HG02943 (cell line): Measurements from ENCODE around the gene TPSAB1.
"Not testable (repeated sequence)": the region's sequence is repeated elsewhere in the genome, so short reads cannot be mapped to it uniquely, and the experiment has no call there.

ENCODE experiments used
- ATAC-seq: cut with Tn5 transposase; IDR thresholded peaks from one replicate; pipeline ENCODE4 v1.9.1; 2021; ENCODE audit warnings: mild to moderate bottlenecking, low read depth, moderate library complexity; ENCODE audit not compliant: unreplicated experiment

Gene TPSAB1

DNA sequence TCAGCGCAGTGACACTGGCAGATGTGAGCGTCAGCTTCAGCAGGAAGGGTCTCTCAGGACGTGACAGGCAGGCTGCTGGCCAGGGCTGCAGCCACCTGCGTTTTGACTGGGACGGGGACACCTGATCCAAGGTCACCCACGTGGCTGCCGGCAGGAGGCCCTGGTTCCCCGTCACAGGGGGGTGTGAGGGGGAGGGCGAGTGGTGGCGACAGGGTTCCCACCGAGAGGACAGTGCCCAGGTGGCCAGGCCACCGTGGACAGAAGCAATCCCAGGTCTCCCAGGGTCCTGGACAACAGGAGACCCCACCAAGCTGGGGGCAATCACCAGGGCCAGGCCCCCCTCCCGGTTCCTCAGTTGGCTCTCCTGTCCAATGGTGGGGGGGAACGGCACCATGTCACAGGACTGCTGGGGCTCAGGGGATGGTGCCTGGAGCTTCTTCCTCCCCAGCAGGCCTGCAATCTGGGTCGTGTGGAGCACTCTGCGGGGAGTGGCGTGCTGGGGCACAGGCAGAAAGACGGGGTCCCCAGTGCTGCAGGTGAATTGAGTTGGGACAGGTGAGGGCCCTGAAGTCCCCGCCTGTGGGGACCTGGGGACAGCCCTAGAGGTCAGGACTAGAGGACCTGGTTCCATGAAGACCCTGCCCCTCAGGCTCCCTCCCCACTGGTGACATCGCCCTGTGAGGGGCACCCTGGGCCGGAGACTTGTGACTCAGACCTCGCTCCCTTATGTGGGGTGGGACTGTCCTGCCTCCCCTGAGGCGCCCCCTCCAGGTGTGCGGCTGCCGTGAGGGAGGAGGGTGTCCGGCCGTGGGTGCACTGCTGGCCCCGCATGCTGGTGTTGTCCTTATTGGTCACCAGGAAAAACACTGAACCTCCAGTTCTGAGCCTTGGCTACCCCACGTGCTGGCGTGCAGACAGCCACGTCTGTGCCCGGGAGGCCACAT lies 3.7 kb downstream of the TPSAB1 start:
- ATAC-seq: not testable (repeated sequence)

DNA sequence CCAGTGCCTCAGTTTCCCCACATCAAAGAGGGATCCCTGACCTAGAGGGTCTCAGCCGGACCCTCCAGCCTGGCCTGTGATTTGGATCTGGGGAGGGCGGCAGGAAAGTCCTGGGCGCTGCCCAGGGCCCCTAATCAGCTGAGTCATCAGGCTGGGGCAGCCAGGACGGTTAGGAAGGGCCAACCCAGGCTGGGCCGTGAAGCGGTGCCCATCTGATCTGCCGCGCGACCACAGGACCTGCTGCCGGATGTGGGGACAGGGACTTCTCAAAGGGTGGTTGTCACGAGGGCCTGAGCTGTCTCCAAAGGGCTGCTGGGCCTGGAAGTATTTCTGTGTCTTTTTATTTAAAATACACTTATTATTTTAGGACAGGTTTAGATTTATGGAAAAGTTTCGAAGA lies 4.4 kb downstream of the TPSAB1 start:
- no peak for ATAC-seq

DNA sequence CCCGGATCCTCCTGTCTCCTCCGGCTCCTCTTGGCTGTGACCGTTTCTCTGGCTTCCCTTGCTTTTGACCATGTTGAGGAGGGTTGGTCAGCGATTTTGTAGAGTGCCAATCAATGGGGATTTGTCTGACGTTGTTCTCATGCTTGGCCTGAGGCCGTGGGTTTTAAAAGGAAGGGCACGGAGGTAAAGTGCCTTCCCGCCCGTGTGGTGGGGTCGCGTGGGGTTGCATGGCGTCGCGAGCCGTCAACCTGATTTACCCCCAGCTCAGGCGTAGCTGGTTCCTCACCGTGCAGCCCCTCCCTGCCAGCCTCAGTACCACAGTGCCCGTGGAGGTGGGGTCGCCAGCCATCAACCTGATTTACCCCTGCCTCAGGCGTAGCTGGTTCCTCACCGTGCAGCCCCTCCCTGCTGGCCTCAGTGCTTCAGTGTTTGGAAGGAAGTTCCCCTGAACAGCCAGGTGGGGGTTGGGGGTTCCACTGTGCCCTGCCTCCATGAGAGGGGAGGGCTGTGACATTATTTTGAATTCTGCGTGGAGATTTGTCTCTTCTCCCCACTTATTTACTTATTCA lies 5.0 kb downstream of the TPSAB1 start:
- no peak for ATAC-seq

DNA sequence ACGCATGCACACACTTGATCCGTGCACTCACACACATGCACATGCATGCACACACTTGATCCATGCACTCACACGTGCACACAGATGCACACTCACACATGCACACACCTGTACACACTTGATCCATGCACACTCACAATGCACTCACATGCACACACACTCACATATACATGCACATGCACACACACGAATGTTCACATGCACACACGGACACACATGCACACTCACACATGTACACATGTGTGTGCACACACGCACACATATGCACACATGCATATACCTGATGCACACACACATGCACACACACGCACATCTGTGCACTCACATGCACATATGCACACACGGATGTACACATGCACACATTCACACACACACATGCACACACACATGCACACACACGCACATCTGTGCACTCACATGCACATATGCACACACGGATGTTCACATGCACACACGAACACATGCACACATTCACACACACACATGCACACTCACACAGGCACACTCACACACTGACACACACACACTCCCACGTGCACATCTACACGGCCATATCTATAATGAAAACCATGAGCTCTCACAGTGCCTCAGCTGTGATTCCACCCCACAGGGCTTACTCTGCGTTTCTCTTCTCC lies 7.5 kb downstream of the TPSAB1 start:
- ATAC-seq: not testable (repeated sequence)

DNA sequence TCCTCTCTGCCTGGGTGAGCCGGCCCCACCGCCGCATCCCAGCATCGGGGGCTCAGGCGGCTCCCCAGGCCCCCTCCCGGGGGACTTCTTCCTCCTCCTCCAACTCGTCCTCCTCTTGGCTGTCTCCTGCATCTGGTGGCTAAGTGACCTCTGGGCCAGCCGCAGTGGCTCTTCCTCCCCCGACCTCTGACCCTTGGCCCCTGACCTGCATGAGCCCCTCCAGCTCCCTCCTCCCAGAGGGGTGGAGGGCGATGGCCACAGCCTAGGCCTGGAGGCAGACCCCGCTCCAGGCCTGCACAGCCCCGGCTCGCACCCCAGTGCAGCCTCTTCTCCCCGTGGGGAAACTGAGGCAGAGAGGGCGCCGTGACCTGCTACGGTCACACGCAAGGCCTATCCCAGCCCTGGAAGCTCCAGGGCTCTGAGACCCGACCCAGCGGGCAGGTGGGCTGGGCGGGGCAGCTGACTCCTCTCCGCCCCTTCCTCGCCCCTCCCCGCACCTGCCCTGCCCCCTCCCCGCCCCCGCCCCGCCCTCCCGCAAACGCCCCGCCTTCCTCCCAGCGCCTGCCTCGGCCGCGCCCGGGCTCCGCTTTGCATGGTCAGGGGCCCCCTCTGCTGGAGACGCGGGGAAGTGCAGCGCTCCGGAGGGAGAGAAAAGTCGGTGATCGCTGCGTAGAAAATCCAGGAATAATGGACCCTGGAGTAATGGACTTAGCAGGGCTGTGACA lies 8.7 kb downstream of the TPSAB1 start:
- not testable (repeated sequence) for ATAC-seq

DNA sequence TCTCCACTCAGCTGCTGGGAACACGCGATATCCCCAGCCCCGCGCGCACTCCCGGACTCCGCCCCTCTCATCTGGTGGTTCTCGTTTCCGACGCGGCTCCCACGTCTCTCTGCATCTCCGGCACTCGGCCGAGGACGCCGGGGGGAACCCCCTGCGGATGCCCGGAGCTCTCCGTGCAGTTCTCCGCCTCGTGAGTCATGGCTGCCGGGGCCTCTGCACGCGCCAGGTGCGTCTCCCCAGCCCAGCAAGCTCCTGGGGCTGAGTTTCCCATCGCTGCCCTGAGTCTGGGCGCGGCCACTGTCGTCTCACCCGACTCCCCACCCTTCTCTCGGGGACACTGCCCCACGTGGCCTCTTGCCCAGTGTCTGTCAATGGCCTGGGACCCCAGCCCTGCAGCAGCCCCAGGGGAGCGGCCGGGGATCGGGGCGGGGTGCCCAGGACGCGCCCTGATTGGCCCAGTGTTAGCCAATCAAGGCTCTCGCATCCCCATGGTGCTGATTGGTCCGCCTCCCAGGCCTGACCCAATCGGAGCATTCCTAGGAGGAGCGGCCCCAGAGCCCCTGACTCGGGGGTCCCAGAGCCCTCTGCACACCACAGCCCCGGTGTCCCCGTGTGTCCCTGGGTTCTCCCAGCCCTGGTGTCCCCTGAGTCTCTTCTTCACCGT lies 13.3 kb downstream of the TPSAB1 start:
- ATAC-seq: not testable (repeated sequence)

DNA sequence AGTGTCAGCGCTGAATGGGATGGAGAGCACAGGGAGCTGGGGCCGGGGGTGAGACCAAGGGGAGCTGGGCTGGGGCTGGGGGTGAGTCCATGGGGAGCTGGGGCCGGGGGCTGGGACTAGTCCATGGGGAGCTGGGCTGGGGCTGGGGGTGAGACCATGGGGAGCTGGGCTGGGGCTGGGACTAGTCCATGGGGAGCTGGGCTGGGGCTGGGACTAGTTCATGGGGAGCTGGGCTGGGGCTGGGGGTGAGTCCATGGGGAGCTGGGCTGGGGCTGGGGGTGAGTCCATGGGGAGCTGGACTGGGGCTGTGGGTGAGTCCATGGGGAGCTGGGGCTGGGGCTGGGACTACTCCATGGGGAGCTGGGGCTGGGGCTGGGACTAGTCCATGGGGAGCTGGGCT lies 14.3 kb downstream of the TPSAB1 start:
- ATAC-seq: not testable (repeated sequence)

DNA sequence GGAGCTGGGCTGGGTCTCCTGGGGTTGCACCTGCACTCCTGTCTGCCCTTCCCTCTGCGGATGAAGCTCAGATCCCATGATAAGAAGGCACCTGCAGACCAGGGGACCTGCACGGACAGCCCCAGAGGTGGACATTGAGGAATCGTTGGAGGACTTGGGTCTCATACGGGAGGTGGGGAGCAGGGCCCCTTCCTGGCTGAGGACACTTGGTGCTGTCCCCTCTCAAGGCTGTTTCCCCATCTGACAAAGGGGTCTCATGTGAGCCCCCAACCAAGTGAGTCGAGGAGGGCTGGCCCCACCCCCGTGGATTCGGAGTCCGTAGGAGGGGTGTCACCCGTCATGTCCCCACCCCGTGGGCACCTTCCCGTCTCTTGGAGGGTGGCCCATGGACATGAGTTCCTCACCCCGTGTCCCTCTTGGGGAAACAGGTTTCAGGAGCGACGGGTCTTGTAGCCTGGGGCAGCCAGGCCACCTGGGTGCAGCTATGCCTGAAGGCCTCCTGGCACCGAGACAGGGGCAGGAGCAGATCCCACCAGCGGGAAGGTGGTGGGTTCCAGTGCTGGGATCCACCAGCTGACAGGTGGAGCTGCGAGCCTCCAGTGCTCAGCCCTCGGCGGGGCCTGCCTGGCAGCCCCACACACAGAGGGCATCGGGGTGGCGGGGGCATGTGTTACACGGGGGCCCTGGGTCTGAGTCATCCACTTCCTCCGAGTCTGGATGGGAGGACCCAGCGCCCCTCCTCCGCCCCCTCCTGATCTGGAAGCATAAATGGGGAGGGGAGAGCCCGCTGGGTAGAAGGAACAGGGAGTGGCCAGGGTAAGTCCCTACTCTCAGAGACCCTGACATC lies 15.0 kb downstream of the TPSAB1 start, which contains the start of gene TPSD1:
Gene TPSD1, plus strand, starts transcription at position 794 of the 847 bp plus-strand sequence. CDS start 212 bp downstream, outside the sequence.
- ATAC-seq: not testable (repeated sequence)

DNA sequence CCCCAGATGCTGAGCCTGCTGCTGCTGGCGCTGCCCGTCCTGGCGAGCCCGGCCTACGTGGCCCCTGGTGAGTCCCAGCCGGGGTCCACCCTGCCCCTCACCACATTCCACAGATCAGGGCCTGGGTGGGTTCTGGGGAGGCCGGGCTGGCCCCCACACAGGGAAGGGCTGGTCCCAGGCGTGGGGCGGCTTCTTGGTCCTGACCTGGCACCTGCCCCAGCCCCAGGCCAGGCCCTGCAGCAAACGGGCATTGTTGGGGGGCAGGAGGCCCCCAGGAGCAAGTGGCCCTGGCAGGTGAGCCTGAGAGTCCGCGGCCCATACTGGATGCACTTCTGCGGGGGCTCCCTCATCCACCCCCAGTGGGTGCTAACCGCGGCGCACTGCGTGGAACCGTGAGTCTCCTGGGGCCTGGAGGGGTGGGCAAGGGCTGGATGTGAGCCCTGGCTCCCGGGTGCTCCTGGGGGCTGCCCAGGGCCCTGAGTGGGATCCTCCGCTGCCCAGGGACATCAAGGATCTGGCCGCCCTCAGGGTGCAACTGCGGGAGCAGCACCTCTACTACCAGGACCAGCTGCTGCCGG lies 15.9 kb downstream of the TPSAB1 start:
- not testable (repeated sequence) for ATAC-seq

DNA sequence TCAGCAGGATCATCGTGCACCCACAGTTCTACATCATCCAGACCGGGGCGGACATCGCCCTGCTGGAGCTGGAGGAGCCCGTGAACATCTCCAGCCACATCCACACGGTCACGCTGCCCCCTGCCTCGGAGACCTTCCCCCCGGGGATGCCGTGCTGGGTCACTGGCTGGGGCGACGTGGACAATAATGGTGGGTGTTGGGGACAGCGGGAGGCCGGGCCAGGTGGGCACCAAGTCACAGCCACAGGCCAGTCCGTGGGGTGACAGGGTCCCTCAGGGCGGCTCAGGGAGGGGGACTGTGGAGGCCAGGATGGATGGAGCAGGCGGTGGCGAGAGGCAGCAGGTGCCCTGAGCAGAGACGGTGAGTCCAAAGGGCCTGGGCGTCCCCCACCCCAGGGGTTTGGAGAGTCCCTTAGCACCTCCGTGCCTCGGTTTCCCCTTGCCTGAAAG lies 16.4 kb downstream of the TPSAB1 start:
- ATAC-seq: no peak

DNA sequence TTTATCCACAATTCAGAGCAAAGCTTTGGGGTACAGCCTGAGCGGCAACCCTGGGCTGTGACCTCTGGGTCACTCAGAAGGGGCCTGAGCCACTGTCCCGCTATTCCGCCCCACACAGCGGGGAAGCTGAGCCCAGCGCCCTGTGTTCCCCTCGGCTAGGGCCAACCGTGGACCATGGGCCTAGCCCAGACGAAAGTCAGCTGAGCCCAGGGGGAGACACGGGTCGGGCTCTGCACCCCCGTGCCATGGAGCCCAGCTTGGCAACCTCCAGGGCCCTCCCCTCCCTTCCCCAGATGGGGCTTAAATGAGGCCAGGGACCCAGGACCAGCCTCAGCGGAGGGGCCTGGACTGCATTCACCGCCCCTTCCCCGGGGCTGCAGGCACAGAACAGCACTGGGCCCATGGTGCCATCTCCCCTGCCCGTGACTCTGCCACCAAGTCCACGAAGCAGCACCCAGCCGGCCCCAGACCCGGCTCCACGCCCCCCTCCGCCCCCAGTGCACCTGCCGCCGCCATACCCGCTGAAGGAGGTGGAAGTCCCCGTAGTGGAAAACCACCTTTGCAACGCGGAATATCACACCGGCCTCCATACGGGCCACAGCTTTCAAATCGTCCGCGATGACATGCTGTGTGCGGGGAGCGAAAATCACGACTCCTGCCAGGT lies 17.2 kb downstream of the TPSAB1 start:
- no peak for ATAC-seq

DNA sequence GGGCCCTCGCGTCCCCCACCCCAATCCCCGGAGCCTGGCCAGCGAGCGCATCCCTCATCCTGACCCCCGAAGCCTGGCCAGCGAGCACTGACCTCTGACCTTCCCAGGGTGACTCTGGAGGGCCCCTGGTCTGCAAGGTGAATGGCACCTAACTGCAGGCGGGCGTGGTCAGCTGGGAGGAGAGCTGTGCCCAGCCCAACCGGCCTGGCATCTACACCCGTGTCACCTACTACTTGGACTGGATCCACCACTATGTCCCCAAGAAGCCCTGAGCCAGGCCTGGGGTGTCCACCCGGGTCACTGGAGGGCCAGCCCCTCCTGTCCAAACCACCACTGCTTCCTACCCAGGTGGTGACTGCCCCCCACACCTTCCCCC lies 17.7 kb downstream of the TPSAB1 start:
- ATAC-seq: no peak

DNA sequence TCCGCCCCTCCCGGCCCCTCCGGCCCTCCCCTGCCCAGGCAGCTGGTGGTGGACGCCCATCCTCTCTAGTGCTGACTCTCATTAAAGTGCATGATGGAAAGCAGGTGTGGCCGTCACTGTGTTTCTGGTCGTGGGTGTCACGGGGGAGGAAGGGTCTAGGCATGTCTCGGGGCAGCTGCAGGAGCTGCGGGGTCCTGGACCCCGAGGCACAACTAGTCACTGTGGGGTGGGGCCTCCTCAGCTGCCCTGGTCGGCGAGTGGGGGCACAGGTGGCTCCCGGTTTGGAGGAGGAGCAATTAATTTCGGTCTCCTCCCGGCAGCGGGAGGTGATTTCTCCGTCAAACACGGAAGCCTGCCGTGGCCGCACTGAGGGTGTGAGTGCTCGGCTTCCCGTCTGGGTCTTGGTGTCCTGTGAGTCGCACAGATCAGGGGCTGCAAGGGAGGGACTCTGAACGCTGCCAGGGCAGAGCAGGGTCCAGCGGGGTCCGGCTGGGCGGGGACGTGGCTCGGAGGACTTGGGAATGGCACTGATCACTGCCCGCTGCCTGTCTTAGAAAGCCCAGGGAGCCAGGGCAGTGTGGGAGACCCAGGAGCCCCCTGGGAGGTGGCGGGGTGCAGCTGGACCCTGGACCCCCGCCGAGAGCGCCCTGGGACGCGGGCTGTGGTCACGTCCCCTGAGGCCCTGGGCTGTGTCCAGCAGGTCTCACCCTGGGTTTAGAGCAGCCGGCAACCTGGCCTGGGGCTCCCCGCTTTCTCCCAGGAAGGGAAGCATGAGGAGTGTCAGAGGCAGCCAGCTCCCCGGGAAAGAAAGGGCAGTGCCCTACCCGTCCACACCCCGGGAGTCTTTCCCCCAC lies 18.6 kb downstream of the TPSAB1 start:
- no peak for ATAC-seq

DNA sequence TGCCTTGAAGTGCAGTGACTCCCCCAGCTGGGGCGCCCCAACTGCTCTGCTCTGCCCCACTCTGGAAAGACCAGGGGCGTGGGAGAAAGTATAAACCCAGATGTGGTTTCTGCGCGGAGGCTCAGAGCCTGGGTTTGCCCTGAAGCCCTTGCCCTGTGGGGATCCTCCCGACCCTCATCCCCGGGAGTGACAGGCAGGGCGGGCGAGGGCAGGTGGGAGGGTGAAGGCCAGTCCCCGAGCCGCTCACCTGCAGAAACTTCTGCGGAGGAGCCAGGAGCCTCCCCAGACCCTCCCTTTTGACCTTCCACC lies 19.2 kb downstream of the TPSAB1 start:
- ATAC-seq: no peak

DNA sequence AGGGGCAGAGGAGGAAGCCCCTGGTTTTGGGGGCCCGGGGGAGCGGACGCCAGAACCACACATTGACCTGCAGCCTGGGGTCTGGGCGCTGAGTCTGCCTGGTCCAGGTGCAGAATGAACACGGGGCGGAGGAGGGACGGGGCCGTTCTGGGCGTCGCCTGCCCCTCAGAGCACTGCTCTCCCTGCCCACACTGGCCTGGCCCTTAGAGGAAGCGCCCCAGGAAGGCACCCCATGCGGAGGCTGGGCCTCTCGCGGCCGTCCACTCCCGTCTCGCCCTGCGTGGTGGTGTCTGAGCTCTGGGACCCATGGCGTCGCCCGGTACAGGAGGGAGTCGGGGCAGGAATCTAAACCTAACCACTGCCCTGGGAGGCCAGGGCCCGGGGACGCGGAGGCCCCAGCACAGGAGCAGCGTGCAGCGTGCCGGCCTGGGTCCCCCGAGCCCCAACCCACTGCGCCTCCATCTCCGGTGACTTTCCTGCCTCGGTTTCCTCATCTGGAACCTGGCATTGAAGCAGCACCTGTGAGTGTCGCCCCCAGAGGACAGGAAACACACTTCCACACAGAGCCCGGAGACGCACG lies 19.7 kb downstream of the TPSAB1 start:
- ATAC-seq: no peak

DNA sequence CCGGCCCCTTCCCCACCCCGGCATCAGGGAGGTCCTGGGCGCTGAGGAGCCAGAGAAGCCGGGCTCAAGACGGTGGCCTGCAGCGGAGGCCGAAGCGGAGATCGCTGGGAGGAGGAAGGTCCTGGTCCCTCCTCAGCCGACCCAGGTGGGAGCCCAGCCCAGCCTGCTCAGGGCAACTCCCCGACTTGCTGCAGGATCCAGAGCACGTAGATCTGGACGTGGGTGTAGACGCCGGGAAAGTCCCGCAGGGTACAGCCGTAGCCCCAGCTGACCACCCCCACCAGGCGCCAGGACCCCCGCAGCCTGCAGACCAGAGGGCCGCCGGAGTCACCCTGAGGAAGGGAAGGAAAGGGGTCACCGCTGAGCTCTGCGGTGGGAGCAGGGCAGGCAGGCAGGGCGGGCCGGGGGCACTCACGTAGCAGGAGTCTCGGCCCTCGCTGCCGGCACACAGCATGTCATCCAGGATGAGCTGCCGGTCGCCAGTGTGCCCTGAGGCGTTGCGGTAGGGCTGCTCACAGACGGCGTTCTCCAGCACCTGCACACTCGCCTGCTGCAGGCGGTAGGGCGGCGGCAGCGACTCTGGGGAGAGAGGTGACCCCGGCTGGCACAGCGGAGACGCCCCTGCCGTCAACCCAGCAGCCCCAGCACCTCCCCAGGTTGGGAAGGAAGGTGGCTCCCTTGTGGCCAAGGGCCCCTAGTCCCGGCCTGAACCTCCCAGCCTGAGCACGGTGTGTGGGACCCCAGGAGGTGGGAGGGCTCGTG lies 20.8 kb downstream of the TPSAB1 start:
- ATAC-seq: no peak
